Measurements from ENCODE around the gene ANP32E. TPM values are rescaled to one million over a fixed set of nuclear protein-coding genes. Genes with fewer than 3 reads are reported as not detected.

ANP32E gene
- total and polyA plus RNA-seq, 2 donors (not counting 1 experiment from before 2014, with no cell fraction given): 5.1 to 47.1 TPM

DNA sequence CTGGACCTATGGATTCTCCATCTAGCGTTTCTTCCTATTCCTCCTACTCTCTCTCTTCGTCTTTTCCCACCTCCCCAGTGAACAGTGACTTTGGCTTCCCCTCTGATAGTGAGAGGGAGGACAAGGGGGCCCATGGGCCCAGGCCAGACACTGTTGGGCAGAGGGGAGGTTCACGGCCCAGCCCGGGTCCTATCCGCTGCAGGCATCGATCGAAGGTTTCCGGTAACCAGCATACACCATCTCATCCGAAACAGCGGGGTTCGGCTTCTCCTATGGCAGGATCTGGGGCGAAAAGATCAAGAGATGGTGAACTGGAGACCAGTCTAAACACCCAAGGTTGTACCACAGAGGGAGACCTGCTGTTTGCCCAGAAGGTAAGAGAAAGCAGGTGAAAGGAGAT is 47.3 kb upstream of the ANP32E start:
- intact Hi-C loops (cut with micrococcal nuclease): loop anchor here (5.0 kb wide), 1 partner anchor 46 kb away; the partner anchor contains the start of gene ANP32E
- POLR2A ChIA-PET: no interaction called here
- peaks cover 20 to 23% of the 10 kb centered on the region in 2 donors for H3K4me1 ChIP-seq (ENCODE audit: control insufficient read depth in 2 of 2, insufficient read depth in 2 of 2, low read length in 2 of 2)
- H3K4me3 ChIP-seq (ENCODE audit: control extremely low read depth in 1 of 5, extremely low read depth in 1 of 5, insufficient read depth in 1 of 5, low read depth in 2 of 5, low read length in 4 of 5): no peak overlapping the region
- ATAC-seq (ENCODE audit: low read depth): no peak
- H3K27me3 ChIP-seq (replicated peaks in 1 of 4; ENCODE audit: control extremely low read depth in 1 of 4, control insufficient read depth in 3 of 4, insufficient read depth in 4 of 4, low read length in 3 of 4): peaks cover 0 to 14% (median 6%) of the 10 kb centered on the region in 4 experiments
- H3K27ac Mint-ChIP-seq: no peak overlapping the region
- peaks cover 18% of the 10 kb centered on the region for H3K4me1 Mint-ChIP-seq
- no peak for DNase-seq
- CTCF ChIA-PET: interaction anchor here (0.6 to 3.6 kb wide), 2 partner anchors 14 to 27 kb away, joined by 3 to 60 read pairs; partner anchors contain the start of gene CA14
- no peaks in the 10 kb centered on the region for H3K79me2 ChIP-seq (ENCODE audit: control insufficient read depth, insufficient read depth, low read length)
- 90% methylated on average over 7 of the region's 12 CpGs for WGBS (ENCODE audit: insufficient coverage)
- H3K27me3 Mint-ChIP-seq: peaks cover 5% of the 10 kb centered on the region
- no peak overlapping the region for H3K4me2 ChIP-seq (replicated peaks; ENCODE audit: low read depth, low read length, poor library complexity, severe bottlenecking)
- H3K9ac ChIP-seq (ENCODE audit: low read length): no peak overlapping the region
- TF ChIP-seq CTCF (IDR thresholded peaks at IDR 0.05) (no peak), EZH2 (IDR thresholded peaks at IDR 0.05; ENCODE audit: borderline replicate concordance, insufficient read depth, low read depth, low read length, poor library complexity, severe bottlenecking) (no peak)
- no peaks in the 10 kb centered on the region for H3K9me3 Mint-ChIP-seq (ENCODE audit: insufficient read depth)
- H2AFZ ChIP-seq (ENCODE audit: insufficient read depth, low read depth, low read length, poor library complexity, severe bottlenecking): no peak overlapping the region
- no peak overlapping the region for H3K27ac ChIP-seq (ENCODE audit: low read length in 2 of 2)
- H3K4me3 Mint-ChIP-seq: peak overlapping the region; percentile 46
- H3K9me3 ChIP-seq (ENCODE audit: control extremely low read depth in 1 of 3, control insufficient read depth in 2 of 3, insufficient read depth in 1 of 3, low read length in 2 of 3): peaks cover 0 to 12% (median 0%) of the 10 kb centered on the region in 3 donors
- no peaks in the 10 kb centered on the region for H3K36me3 ChIP-seq (replicated peaks in 1 of 2; ENCODE audit: control extremely low read depth in 1 of 2, control insufficient read depth in 1 of 2, extremely low read depth in 1 of 2, insufficient read depth in 2 of 2, low read length in 1 of 2)
- no peaks in the 10 kb centered on the region for H4K20me1 ChIP-seq (ENCODE audit: control insufficient read depth, insufficient read depth, low read length, poor library complexity, severe bottlenecking)

- Histone ChIP-seq H3K4me1 (ENCODE audit: control insufficient read depth in 2 of 2, insufficient read depth in 2 of 2, low read length in 2 of 2) (peaks cover 20 to 23% of the 10 kb centered on the region in 2 donors), H3K27me3 (replicated peaks in 1 of 4; ENCODE audit: control extremely low read depth in 1 of 4, control insufficient read depth in 3 of 4, insufficient read depth in 4 of 4, low read length in 3 of 4) (peaks cover 0 to 14% (median 6%) of the 10 kb centered on the region in 4 experiments), H4K20me1 (ENCODE audit: control insufficient read depth, insufficient read depth, low read length, poor library complexity, severe bottlenecking) (no peaks in the 10 kb centered on the region), H3K4me3 (ENCODE audit: control extremely low read depth in 1 of 5, extremely low read depth in 1 of 5, insufficient read depth in 1 of 5, low read depth in 2 of 5, low read length in 4 of 5) (peak overlapping the region in 2 of 5 experiments; percentile 4 to 74), H3K36me3 (replicated peaks in 1 of 2; ENCODE audit: control extremely low read depth in 1 of 2, control insufficient read depth in 1 of 2, extremely low read depth in 1 of 2, insufficient read depth in 2 of 2, low read length in 1 of 2) (no peaks in the 10 kb centered on the region), H2AFZ (ENCODE audit: insufficient read depth, low read depth, low read length, poor library complexity, severe bottlenecking) (peak overlapping the region; percentile 94), H3K9ac (ENCODE audit: low read length) (peak overlapping the region; percentile 66), H3K27ac (ENCODE audit: low read length in 2 of 2) (no peak overlapping the region), H3K79me2 (ENCODE audit: control insufficient read depth, insufficient read depth, low read length) (no peaks in the 10 kb centered on the region), H3K9me3 (ENCODE audit: control extremely low read depth in 1 of 3, control insufficient read depth in 2 of 3, insufficient read depth in 1 of 3, low read length in 2 of 3) (peaks cover 0 to 12% (median 0%) of the 10 kb centered on the region in 3 donors), H3K4me2 (replicated peaks; ENCODE audit: low read depth, low read length, poor library complexity, severe bottlenecking) (peak overlapping the region; percentile 96)
- CTCF ChIA-PET: interaction anchor here (0.6 to 3.6 kb wide), 3 partner anchors 8 to 27 kb away, joined by 3 to 60 read pairs (median 7); partner anchors contain the start of gene CA14
- Mint-ChIP-seq H3K4me3 (peak overlapping the region; percentile 91), H3K27ac (peak overlapping the region; percentile 67), H3K9me3 (ENCODE audit: insufficient read depth) (no peaks in the 10 kb centered on the region), H3K4me1 (peaks cover 18% of the 10 kb centered on the region), H3K27me3 (peaks cover 4% of the 10 kb centered on the region)
- TF ChIP-seq EZH2 (IDR thresholded peaks at IDR 0.05; ENCODE audit: borderline replicate concordance, insufficient read depth, low read depth, low read length, poor library complexity, severe bottlenecking) (no peak), CTCF (IDR thresholded peaks at IDR 0.05) (no peak)
- ATAC-seq (ENCODE audit: low read depth) (no peak), DNase-seq (no peak)
- 26% methylated on average over 21 of the region's 21 CpGs for WGBS (ENCODE audit: insufficient coverage)
- POLR2A ChIA-PET: interaction anchor here (1.9 kb wide), 1 partner anchor 14 kb away, joined by 6 read pairs; the partner anchor contains the start of gene APH1A
- intact Hi-C loops (cut with micrococcal nuclease): loop anchor here (1.0 to 5.0 kb wide), 2 partner anchors 11 to 45 kb away; partner anchors contain the start of genes ANP32E and MRPS21
These were observed 46.6 kb upstream of the ANP32E start for GRCh38 chr1:150282558-150282958.
